Ishikawa (cell line): ENCODE results near the gene MOB1A.

Experiments
- CEBPB ChIP-seq: IDR thresholded peaks from 2 replicates; pipeline ENCODE4 v1.6.1; 2012
- CREB1 ChIP-seq: IDR thresholded peaks from 2 replicates; pipeline ENCODE4 v1.6.1; 2012; ENCODE audit warnings: low read depth
- EGR1 ChIP-seq: IDR thresholded peaks from 2 replicates; pipeline ENCODE4 v1.6.1; 2012
- EP300 ChIP-seq: IDR thresholded peaks from 2 replicates; pipeline ENCODE4 v1.6.1; 2012; ENCODE audit warnings: borderline replicate concordance
- FOXM1 ChIP-seq: IDR thresholded peaks from 2 replicates; pipeline ENCODE4 v1.6.1; 2012; ENCODE audit warnings: low read depth, borderline replicate concordance
- NFIC ChIP-seq: IDR thresholded peaks from 2 replicates; pipeline ENCODE4 v1.6.1; 2012
- RAD21 ChIP-seq: IDR thresholded peaks from 2 replicates; pipeline ENCODE4 v1.6.1; 2012; ENCODE audit warnings: low read depth
- TAF1 ChIP-seq: IDR thresholded peaks from 2 replicates; pipeline ENCODE4 v1.6.1; 2012; ENCODE audit warnings: low read depth, mild to moderate bottlenecking
- TCF12 ChIP-seq: IDR thresholded peaks from 2 replicates; pipeline ENCODE4 v1.6.1; 2012; ENCODE audit warnings: low read depth
- TEAD4 ChIP-seq: IDR thresholded peaks from 2 replicates; pipeline ENCODE4 v1.6.1; 2012
- YY1 ChIP-seq: IDR thresholded peaks from 2 replicates; pipeline ENCODE4 v1.6.1; 2012; ENCODE audit warnings: low read depth
- ZBTB7A ChIP-seq: IDR thresholded peaks from 2 replicates; pipeline ENCODE4 v1.6.1; 2012; ENCODE audit warnings: low read depth
- TF ChIP-seq, protein P1 (sequence below): IDR thresholded peaks from 2 replicates; pipeline ENCODE4 v1.6.1; 2012
- TF ChIP-seq, protein P2 (sequence below): IDR thresholded peaks from 2 replicates; pipeline ENCODE4 v1.6.1; 2012
- TF ChIP-seq, protein P3 (sequence below): IDR thresholded peaks from 2 replicates; pipeline ENCODE4 v1.6.1; 2012; ENCODE audit warnings: low read depth, mild to moderate bottlenecking

MOB1A gene

DNA sequence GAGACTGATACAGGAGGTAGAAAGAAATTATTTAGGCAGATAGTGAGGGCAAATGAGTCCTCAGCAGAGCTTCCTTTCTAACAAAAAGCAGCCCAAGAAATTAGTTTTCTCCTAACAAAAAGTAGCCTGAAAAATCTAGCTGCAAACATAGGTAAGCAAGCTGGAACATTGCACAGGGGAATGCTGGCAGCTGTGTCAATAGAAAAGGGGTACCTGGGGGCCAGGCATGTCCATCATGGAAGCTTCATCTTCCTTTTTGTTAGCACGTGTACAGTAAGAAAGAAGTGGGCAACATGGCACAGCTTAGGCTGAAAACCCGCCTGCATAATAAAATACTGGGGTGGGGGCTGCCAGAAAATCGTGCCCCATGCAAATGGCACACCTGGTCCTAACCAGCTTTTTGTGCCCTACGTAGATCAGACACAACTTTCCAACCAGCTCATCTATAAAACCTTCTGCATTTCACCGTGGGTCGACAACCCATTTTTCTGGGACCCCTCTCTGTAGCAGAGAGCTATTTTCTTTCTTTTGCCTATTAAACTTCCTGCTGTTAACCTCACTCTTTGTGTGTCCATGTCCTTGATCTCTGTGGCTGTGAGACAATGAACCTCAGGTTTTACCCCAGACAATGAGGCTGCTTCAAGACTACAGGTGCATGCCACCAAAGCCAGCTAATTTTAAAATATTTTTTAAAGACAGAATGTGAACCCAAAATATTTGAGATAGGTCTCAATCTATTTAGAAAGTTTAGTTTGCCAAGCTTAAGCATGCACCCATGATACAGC lies 13.1 kb upstream of the MOB1A start:
- TF ChIP-seq TEAD4 (no peak), TCF12 (no peak), YY1 (no peak), FOXM1 (no peak), RAD21 (no peak), TAF1 (no peak), CREB1 (no peak)
- TF ChIP-seq, protein P1, sequence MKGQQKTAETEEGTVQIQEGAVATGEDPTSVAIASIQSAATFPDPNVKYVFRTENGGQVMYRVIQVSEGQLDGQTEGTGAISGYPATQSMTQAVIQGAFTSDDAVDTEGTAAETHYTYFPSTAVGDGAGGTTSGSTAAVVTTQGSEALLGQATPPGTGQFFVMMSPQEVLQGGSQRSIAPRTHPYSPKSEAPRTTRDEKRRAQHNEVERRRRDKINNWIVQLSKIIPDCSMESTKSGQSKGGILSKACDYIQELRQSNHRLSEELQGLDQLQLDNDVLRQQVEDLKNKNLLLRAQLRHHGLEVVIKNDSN: no peak

DNA sequence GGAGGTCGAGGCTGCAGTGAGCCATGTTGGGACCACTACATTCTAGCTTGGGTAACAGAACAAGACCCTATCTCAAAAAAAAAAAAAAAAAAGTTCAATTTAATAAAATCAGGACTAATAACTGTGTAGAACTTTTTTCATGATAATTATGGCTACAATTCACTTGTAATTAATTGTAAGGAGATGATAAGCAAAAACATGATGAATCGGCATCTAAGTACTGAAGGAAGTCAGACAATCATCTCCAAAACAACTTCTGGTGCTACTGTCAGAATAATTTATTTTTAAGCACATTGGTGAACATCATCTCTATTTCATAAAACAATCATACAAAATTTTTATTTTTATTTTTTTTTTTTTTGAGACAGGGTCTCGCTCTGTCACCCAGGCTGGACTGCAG lies 10.0 kb upstream of the MOB1A start:
- no peak for TF ChIP-seq RAD21
- TF ChIP-seq NFIC: no peak
- TF ChIP-seq, protein P2, sequence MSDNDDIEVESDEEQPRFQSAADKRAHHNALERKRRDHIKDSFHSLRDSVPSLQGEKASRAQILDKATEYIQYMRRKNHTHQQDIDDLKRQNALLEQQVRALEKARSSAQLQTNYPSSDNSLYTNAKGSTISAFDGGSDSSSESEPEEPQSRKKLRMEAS: no peak
- TF ChIP-seq CEBPB: no peak
- no peak for TF ChIP-seq EGR1

DNA sequence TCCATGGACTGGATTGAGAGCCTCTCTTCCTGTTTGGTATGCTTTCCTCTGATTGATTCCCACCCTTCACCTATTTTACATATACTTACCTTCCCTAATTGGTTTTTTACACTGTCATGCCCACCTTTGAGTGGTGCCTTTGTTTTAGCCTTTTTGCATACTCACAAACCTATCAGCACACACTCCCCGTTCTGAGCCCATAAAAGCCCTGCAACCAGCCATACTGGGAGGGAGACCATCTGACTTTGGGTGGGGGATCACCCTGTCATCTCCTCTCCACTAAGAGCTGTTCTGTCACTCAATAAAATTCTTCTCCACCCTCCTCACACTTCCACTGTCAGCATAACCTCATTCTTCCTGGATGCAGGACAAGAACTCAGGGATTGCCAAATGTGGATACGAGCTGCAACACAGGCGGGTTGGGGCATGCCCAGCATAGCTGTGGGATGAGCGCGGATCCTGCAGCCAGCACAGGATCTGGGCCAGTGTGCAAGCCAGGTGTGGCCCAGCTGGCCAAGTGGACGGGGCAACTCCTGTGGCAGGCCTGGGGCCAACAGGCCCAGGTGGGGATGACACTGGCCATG lies 9.4 kb upstream of the MOB1A start:
- TF ChIP-seq CREB1: no peak
- TF ChIP-seq YY1: no peak
- TF ChIP-seq EP300: no peak
- no peak for TF ChIP-seq RAD21
- no peak for TF ChIP-seq EGR1
- no peak for TF ChIP-seq TEAD4
- TF ChIP-seq ZBTB7A: no peak
- TF ChIP-seq, protein P1: no peak
- TF ChIP-seq TAF1: no peak
- TF ChIP-seq, protein P2: no peak
- no peak for TF ChIP-seq CEBPB
- TF ChIP-seq FOXM1: no peak
- no peak for TF ChIP-seq NFIC
- no peak for TF ChIP-seq TCF12

DNA sequence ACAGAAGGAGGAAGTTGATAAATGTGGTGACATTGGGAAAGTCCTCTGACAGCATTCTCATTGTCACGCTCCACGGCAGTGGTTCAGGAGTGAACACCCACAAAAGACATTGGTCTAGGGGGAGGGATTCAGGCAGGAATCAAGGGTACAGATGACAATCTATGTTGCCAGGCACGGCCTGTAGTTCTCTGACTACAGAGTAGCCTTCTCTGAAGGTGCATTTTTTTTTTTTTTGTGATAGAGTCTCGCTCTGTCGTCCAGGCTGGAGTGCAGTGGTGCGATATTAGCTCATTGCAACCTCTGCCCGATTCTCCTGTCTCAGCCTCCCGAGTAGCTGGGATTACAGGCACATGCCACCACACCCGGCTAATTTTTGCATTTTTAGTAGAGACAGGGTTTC lies 7.4 kb upstream of the MOB1A start:
- TF ChIP-seq NFIC: no peak

DNA sequence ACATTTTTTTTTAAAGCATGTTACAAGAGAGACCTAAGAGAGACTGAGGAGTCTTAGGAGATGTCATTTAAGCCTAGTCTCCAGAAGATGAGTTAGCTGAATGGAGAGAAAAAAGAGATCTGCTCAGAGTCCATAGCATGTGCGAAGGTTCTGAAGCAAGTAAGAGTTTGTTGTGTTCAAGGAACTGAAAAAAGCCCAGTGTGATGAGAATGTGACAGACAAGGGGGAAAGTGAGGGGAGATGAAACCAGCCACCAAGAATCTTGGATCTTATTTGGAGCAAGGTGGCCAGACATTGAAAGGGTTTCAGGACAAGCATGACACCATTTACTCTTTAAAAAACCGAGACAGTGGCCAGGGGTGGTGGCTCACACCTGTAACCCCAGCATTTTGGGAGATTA lies 5.2 kb upstream of the MOB1A start:
- TF ChIP-seq, protein P3, sequence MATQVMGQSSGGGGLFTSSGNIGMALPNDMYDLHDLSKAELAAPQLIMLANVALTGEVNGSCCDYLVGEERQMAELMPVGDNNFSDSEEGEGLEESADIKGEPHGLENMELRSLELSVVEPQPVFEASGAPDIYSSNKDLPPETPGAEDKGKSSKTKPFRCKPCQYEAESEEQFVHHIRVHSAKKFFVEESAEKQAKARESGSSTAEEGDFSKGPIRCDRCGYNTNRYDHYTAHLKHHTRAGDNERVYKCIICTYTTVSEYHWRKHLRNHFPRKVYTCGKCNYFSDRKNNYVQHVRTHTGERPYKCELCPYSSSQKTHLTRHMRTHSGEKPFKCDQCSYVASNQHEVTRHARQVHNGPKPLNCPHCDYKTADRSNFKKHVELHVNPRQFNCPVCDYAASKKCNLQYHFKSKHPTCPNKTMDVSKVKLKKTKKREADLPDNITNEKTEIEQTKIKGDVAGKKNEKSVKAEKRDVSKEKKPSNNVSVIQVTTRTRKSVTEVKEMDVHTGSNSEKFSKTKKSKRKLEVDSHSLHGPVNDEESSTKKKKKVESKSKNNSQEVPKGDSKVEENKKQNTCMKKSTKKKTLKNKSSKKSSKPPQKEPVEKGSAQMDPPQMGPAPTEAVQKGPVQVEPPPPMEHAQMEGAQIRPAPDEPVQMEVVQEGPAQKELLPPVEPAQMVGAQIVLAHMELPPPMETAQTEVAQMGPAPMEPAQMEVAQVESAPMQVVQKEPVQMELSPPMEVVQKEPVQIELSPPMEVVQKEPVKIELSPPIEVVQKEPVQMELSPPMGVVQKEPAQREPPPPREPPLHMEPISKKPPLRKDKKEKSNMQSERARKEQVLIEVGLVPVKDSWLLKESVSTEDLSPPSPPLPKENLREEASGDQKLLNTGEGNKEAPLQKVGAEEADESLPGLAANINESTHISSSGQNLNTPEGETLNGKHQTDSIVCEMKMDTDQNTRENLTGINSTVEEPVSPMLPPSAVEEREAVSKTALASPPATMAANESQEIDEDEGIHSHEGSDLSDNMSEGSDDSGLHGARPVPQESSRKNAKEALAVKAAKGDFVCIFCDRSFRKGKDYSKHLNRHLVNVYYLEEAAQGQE: no peak
- TF ChIP-seq, protein P1: no peak
- TF ChIP-seq TAF1 (no peak), TEAD4 (no peak), CREB1 (no peak), NFIC (no peak), CEBPB (no peak)

DNA sequence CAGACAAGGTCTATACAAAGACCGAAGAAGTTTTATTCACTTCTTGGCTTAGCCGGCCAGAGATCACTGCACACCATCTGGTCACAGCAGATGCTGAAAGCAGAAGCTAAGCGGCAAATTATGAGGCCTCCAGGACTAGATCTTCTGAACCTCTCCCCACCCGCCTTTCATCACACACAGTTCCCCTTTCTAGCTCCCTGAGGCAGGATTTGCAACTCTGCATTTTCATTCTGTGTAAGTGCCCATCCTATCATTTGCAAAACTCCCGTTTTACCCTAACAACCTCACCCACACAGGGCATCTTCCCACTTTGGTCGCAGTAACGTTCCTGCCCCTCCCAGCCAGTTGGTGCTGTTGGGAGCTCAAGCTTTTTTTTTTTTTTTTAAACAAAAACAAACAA lies 3.1 kb upstream of the MOB1A start:
- no peak for TF ChIP-seq TCF12
- TF ChIP-seq EGR1: no peak
- TF ChIP-seq TEAD4: no peak
- TF ChIP-seq, protein P3: no peak
- no peak for TF ChIP-seq NFIC
- TF ChIP-seq, protein P2: no peak
- no peak for TF ChIP-seq CEBPB
- TF ChIP-seq, protein P1: no peak
